ENCODE measurements around the gene CYGB. TPM values are rescaled to one million over a fixed set of nuclear protein-coding genes. Genes with fewer than 3 reads are reported as not detected.

Gene CYGB
- total and polyA plus RNA-seq, 2 of the 13 experiments (the other 11 are each of a cell fraction or from before 2014, with no cell fraction given), result 18.9 to 27.1 TPM

- peak; percentile 98 for TF ChIP-seq RAD21 (CRISPR knock-in tag; IDR thresholded peaks at IDR 0.05)
- no peak for TF ChIP-seq XBP1 (CRISPR knock-in tag; IDR thresholded peaks at IDR 0.05)
- TF ChIP-seq ZNF44 (CRISPR knock-in tag; IDR thresholded peaks at IDR 0.05), result no peak
- no peak for TF ChIP-seq ETV6 (CRISPR knock-in tag; conservative IDR thresholded peaks at IDR 0.05)
- TF ChIP-seq ZNF274 (CRISPR knock-in tag; IDR thresholded peaks at IDR 0.05), result 0 out of 2 replicates have a peak, but pooled peaks have one; percentile 54
- TF ChIP-seq FOXC1 (CRISPR knock-in tag; IDR thresholded peaks at IDR 0.05; ENCODE audit: borderline replicate concordance), result 0 out of 2 replicates have a peak, but pooled peaks have one; percentile 39
- TF ChIP-seq, protein P1, sequence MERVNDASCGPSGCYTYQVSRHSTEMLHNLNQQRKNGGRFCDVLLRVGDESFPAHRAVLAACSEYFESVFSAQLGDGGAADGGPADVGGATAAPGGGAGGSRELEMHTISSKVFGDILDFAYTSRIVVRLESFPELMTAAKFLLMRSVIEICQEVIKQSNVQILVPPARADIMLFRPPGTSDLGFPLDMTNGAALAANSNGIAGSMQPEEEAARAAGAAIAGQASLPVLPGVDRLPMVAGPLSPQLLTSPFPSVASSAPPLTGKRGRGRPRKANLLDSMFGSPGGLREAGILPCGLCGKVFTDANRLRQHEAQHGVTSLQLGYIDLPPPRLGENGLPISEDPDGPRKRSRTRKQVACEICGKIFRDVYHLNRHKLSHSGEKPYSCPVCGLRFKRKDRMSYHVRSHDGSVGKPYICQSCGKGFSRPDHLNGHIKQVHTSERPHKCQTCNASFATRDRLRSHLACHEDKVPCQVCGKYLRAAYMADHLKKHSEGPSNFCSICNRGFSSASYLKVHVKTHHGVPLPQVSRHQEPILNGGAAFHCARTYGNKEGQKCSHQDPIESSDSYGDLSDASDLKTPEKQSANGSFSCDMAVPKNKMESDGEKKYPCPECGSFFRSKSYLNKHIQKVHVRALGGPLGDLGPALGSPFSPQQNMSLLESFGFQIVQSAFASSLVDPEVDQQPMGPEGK (CRISPR knock-in tag; IDR thresholded peaks at IDR 0.05), result peak; percentile 57; the same call in 1 of the 2 replicates
- TF ChIP-seq KDM2A (CRISPR knock-in tag; IDR thresholded peaks at IDR 0.05; ENCODE audit: borderline replicate concordance, low read depth), result peak; percentile 67; the same call in 1 of the 2 replicates
- TF ChIP-seq, protein P2, sequence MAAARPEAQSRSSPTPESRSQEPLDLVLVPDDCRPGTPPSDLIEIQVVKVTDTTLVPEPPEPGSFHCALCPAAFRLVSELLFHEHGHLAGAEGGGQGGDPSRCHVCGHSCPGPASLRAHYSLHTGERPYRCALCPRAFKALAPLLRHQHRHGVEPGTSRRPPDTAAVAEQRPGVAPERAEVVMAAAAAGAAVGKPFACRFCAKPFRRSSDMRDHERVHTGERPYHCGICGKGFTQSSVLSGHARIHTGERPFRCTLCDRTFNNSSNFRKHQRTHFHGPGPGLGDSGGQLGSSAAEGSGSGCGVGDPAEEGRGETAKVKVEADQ (CRISPR knock-in tag; IDR thresholded peaks at IDR 0.05; ENCODE audit: borderline replicate concordance), result peak; percentile 75
- TF ChIP-seq ASH2L (IDR thresholded peaks at IDR 0.05; ENCODE audit: insufficient read length, low read depth, low read length), result peak; percentile 27
- TF ChIP-seq ZNF343 (CRISPR knock-in tag; IDR thresholded peaks at IDR 0.05), result 0 out of 2 replicates have a peak, but pooled peaks have one; percentile 36
- peak; percentile 51; the same call in 1 of the 2 replicates for TF ChIP-seq ZNF331 (CRISPR knock-in tag; IDR thresholded peaks at IDR 0.05)
- no peak for TF ChIP-seq EP300 (IDR thresholded peaks at IDR 0.05; ENCODE audit: low read depth in 2 of 2, low read length in 2 of 2)
- TF ChIP-seq EP300 (CRISPR knock-in tag; IDR thresholded peaks at IDR 0.05; ENCODE audit: borderline replicate concordance), result no peak
- peak; percentile 37; the same call in 1 of the 2 replicates for TF ChIP-seq SP2 (CRISPR knock-in tag; IDR thresholded peaks at IDR 0.05)
- 0 out of 2 replicates have a peak, but pooled peaks have one; percentile 47 for TF ChIP-seq ZMAT3 (CRISPR knock-in tag; conservative IDR thresholded peaks at IDR 0.05)
- TF ChIP-seq MEIS2 (CRISPR knock-in tag; IDR thresholded peaks at IDR 0.05), result peak; percentile 64; the same call in 1 of the 2 replicates
- TF ChIP-seq, protein P3, sequence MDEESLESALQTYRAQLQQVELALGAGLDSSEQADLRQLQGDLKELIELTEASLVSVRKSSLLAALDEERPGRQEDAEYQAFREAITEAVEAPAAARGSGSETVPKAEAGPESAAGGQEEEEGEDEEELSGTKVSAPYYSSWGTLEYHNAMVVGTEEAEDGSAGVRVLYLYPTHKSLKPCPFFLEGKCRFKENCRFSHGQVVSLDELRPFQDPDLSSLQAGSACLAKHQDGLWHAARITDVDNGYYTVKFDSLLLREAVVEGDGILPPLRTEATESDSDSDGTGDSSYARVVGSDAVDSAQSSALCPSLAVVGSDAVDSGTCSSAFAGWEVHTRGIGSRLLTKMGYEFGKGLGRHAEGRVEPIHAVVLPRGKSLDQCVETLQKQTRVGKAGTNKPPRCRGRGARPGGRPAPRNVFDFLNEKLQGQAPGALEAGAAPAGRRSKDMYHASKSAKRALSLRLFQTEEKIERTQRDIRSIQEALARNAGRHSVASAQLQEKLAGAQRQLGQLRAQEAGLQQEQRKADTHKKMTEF (CRISPR knock-in tag; IDR thresholded peaks at IDR 0.05), result peak; percentile 50; the same call in 1 of the 2 replicates
- peak; percentile 46; the same call in 1 of the 2 replicates for TF ChIP-seq ARNTL (CRISPR knock-in tag; IDR thresholded peaks at IDR 0.05)
Observed at GRCh38 chr17:76585649-76586593, 48.4 kb upstream of the CYGB start, which contains the start of gene ST6GALNAC2 (continued).
